Measurements from ENCODE around the gene TRAPPC14.
"Not testable (repeated sequence)": the region's sequence is repeated elsewhere in the genome, so short reads cannot be mapped to it uniquely, and the experiment has no call there.

Gene TRAPPC14

DNA sequence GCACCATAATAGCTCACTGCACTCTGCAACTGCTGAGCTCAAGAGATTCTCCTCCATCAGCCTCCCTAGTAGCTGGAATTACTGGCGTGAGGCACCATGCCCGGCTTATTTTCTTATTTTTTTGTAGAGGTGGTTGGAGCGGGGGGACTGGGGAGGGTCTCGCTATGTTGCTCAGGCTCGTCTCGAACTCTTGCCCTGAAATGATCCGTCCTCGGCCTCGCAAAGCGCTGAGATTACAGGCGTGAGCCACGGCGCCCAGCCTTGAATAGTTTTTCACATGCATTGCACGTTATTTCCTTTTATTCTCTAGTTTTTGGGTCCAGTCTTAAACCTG, 10.3 kb downstream of the TRAPPC14 start:
- no peaks in the 10 kb centered on the region for H3K27me3 Mint-ChIP-seq
- H3K4me3 Mint-ChIP-seq = peak overlapping the region; percentile 87
- H3K9me3 Mint-ChIP-seq = no peaks in the 10 kb centered on the region
- H3K4me1 Mint-ChIP-seq = peaks cover 34% of the 10 kb centered on the region
- H3K36me3 Mint-ChIP-seq = peaks cover 6% of the 10 kb centered on the region
- H3K27ac Mint-ChIP-seq = peak overlapping the region; percentile 93

DNA sequence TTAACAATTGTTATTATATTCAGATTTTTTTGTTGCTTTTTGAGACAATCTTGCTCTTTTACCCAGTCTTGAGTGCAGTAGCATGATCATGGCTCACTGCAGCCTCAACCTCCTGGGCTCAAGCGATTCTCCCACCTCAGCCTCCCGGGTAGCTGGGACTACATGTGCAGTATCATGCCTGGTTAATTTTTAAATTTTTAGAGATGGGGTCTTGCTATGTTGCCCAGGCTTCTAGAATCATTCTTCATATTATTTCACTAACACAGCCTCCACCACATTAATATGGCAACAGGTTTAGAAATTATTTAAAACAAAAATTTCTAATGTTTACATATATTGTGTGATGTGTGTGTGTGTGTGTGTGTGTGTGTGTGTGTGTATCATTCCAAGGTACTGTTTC, 11.2 kb downstream of the TRAPPC14 start:
- Mint-ChIP-seq H3K27me3 (no peaks in the 10 kb centered on the region), H3K36me3 (peaks cover 5% of the 10 kb centered on the region), H3K9me3 (no peaks in the 10 kb centered on the region), H3K4me3 (no peak overlapping the region), H3K4me1 (peaks cover 29% of the 10 kb centered on the region), H3K27ac (no peak overlapping the region)

DNA sequence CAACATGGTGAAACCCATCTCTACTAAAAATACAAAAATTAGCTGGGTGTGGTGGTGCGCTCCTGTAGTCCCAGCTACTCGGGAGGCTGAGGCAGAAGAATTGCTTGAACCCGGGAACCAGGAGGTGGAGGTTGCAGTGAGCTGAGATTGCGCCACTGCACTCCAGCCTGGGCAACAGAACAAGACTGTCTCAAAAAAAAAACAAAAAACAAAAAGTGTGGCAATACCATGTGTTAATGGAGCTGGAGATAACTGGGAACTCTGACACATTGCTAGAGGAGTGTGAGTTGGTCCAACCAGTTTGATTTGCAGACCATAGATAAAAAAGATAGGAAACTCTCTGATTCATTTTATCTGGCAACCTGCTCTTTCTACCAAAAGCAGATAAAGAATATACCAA, 12.2 kb downstream of the TRAPPC14 start:
- H3K9me3 Mint-ChIP-seq, H3K27ac Mint-ChIP-seq, H3K4me3 Mint-ChIP-seq, H3K36me3 Mint-ChIP-seq, H3K27me3 Mint-ChIP-seq: not testable (repeated sequence)
- H3K4me1 Mint-ChIP-seq = peaks cover 24% of the 10 kb centered on the region

GRCh38 chr7:100142461-100142860, 16.1 kb downstream of the TRAPPC14 start:
- no peaks in the 10 kb centered on the region for H3K27me3 Mint-ChIP-seq
- H3K4me3 Mint-ChIP-seq = no peak overlapping the region
- H3K27ac Mint-ChIP-seq = no peak overlapping the region
- H3K36me3 Mint-ChIP-seq = no peaks in the 10 kb centered on the region
- H3K9me3 Mint-ChIP-seq = no peaks in the 10 kb centered on the region
- H3K4me1 Mint-ChIP-seq = peaks cover 13% of the 10 kb centered on the region

DNA sequence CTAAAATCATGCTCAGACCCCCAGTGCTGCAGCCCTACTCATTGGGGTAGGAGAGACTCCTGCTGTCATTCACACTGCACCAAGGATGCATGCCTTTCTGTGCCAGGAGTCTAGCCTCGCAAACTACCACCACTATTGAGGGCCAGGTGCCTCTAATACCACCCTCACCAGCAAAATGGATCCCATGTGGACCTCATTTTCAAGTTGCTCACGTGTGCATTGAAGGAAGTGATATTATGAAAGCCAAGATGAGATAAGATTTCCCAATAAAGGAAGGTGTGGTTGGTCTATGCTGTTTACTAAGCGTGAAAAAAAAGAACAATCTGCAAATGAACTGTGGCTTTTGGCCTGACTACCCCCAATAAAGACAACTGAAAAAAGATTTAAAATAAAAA, 17.0 kb downstream of the TRAPPC14 start:
- H3K4me1 Mint-ChIP-seq = peaks cover 13% of the 10 kb centered on the region
- no peaks in the 10 kb centered on the region for H3K27me3 Mint-ChIP-seq
- H3K36me3 Mint-ChIP-seq = no peaks in the 10 kb centered on the region
- no peak overlapping the region for H3K27ac Mint-ChIP-seq
- no peak overlapping the region for H3K4me3 Mint-ChIP-seq
- no peaks in the 10 kb centered on the region for H3K9me3 Mint-ChIP-seq

DNA sequence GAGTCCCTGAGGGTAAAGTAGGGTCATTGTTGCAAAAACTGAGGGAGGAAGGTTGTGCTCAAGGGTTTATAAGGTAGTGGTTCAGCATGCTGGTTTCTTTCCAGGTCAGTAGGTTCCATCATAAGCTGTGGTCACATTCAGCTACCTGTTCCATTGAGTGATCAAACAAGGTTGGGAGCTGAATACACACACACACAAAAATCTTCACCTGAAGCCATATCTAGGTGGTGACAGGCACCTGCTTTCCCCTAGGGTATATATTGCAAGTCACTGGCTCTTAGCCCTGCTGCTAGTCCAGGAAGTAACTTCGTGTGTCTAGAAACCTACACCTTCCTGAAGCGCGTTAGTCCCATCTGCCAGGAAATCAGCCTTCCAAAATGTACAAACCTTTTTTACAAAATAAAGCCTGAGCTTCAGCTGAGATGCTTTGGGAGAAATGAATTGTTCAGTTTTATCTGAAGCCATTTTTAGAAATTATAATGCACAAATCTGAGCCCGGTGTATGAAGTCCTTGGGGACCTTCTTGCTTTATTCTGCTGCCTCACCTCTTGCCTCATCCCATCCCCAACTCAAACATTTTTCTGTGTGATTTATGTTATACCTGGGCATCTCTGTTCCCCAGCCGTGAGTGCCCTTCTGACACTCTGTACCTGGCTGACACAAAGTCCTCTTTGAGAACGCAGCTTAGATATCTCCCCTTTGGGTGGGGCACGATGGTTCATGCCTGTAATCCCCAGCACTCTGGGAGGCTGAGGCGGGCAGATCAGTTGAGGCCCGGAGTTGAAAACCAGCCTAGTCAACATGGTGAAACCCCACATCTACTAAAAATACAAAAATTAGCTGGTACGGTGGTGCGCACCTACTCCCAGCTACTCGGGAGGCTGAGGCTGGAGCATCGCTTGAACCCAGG, 20.4 kb downstream of the TRAPPC14 start:
- Mint-ChIP-seq H3K36me3 (no peaks in the 10 kb centered on the region), H3K4me3 (no peak overlapping the region), H3K27ac (peak overlapping the region; percentile 60), H3K9me3 (no peaks in the 10 kb centered on the region), H3K4me1 (peaks cover 13% of the 10 kb centered on the region), H3K27me3 (no peaks in the 10 kb centered on the region)

DNA sequence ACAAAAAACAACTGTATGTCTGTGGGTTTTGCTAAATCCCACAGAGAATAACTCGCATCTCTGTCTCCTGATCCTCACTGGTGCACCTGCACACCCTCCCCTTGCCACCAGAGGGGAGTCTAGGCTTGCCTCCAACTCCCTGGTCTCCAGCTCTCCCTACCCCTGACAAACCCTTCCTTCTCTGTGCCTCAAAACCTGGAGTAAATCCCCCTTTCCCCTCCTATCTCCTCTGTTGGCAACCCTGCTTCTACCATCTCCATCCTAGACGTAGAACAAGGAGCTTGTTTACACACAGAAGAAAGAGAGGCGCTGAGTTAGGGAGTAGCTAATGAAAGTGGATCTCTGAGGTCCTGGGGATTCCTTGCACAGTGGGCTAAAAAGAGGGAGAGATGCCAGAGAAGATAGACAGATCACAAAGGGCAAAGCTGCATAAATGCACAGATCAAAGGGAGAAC, 25.8 kb downstream of the TRAPPC14 start:
- peaks cover 23% of the 10 kb centered on the region for H3K4me1 Mint-ChIP-seq
- H3K27ac Mint-ChIP-seq = peak overlapping the region; percentile 10
- no peak overlapping the region for H3K4me3 Mint-ChIP-seq
- peaks cover 1% of the 10 kb centered on the region for H3K36me3 Mint-ChIP-seq
- no peaks in the 10 kb centered on the region for H3K9me3 Mint-ChIP-seq
- no peaks in the 10 kb centered on the region for H3K27me3 Mint-ChIP-seq

GRCh38 chr7:100132126-100132525, 26.4 kb downstream of the TRAPPC14 start:
- H3K36me3 Mint-ChIP-seq = peaks cover 1% of the 10 kb centered on the region

DNA sequence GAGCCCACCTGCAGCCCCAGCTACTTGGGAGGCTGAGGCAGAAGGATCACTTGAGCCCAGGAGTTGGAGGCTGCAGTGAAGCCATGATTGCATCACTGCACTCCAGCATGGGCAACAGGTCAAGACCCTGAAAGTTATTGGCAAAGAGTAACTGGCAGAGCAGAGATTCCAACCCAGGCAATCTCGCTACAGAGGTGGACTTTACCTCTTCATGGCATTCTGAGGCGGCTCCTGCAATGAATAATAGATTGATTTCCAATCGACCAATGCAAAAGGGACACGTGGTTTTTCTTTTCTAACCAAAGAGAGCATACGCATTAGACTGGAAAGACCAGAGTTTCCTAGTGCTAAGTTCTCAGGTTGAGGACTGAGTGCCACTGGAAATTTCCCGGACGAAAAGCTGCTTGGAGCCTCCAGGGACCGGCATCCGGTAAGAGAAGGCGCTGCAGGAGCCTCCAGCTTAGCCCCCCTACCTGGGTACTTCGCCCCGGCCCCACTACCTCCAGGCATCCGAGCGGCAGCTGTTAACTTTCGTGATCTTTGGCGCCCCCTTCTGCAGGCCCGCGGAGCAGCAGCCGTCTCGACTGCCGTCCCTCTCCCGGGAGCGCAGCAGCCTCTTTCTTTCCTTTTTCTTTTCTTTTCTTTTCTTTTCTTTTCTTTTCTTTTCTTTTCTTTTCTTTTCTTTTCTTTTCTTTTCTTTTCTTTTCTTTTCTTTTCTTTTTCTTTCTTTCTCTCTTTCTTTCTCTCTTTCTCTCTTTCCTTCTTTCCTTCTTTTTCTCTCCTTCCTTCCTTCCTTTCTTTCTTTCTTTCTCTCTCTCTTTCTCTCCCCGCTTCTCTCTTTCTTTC, 27.7 kb downstream of the TRAPPC14 start:
- Mint-ChIP-seq H3K4me1 (peaks cover 21% of the 10 kb centered on the region), H3K4me3 (peak overlapping the region; percentile 33), H3K36me3 (peaks cover 1% of the 10 kb centered on the region), H3K27ac (no peak overlapping the region), H3K9me3 (no peaks in the 10 kb centered on the region), H3K27me3 (no peaks in the 10 kb centered on the region)

More at GRCh38 chr7:100132126-100132525, 26.4 kb downstream of the TRAPPC14 start:
- Mint-ChIP-seq H3K4me3 (no peak overlapping the region), H3K27ac (no peak overlapping the region), H3K4me1 (peaks cover 21% of the 10 kb centered on the region), H3K27me3 (no peaks in the 10 kb centered on the region), H3K9me3 (no peaks in the 10 kb centered on the region)

- H3K4me3 Mint-ChIP-seq, H3K9me3 Mint-ChIP-seq, H3K27me3 Mint-ChIP-seq, H3K27ac Mint-ChIP-seq, H3K36me3 Mint-ChIP-seq: not testable (repeated sequence)
- peaks cover 27% of the 10 kb centered on the region for H3K4me1 Mint-ChIP-seq
Measured at GRCh38 chr7:100130220-100130607, 28.3 kb downstream of the TRAPPC14 start.

DNA sequence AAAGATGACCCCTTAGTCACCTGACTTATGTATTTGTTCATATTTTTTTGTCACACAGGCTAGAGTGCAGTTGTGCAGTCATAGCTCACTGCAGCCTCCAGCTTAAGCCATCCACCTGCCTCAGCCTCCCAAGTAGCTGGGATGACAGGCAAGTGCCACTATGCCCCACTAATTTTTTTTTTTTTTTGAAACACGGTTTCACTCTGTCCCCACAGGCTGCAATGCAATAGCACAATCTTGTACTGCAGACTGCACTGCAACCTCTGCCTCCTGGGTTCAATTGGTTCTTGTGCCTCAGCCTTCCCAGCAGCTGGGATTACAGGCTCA, 29.9 kb downstream of the TRAPPC14 start:
- Mint-ChIP-seq H3K4me1 (peaks cover 39% of the 10 kb centered on the region), H3K36me3 (peaks cover 1% of the 10 kb centered on the region), H3K27ac (peak overlapping the region; percentile 81), H3K27me3 (no peaks in the 10 kb centered on the region), H3K9me3 (no peaks in the 10 kb centered on the region), H3K4me3 (peak overlapping the region; percentile 98)

DNA sequence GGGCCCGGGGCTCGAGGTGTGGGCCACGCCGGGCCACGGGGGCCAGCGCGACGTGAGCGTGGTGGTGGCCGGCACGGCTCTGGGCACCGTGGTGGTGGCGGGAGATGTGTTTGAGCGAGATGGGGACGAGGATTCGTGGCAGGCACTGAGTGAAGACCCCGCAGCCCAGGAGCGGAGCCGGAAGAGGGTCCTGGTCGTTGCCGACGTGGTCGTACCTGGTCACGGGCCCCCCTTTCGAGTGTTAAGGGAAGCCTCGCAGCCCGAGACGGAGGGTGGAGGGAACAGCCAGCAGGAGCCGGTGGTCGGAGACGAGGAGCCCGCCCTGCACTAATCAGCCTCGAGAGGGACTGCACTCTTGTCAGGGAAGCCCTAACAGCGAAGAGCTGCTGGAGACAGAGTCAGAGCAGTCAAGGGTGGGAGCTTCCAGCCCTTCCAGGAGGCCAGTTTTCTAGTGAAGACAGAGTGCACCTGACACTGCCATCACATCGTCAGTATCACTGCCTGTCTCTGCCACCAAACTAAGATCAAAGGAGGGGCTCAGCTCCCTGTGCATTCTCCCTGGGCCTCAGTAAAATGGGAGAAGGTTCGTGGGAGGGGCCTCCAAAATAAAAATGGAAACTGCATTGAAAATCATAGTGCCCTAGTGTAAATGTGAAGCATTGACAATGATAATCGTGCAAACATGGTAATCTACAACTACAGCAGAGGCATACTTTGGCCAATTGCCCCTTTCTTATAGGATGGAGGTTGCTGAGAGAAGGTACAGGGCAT, 30.5 kb downstream of the TRAPPC14 start:
- Mint-ChIP-seq H3K9me3 (no peaks in the 10 kb centered on the region), H3K36me3 (peaks cover 1% of the 10 kb centered on the region), H3K4me3 (peak overlapping the region; percentile 98), H3K4me1 (peaks cover 39% of the 10 kb centered on the region), H3K27me3 (no peaks in the 10 kb centered on the region), H3K27ac (peak overlapping the region; percentile 81)

DNA sequence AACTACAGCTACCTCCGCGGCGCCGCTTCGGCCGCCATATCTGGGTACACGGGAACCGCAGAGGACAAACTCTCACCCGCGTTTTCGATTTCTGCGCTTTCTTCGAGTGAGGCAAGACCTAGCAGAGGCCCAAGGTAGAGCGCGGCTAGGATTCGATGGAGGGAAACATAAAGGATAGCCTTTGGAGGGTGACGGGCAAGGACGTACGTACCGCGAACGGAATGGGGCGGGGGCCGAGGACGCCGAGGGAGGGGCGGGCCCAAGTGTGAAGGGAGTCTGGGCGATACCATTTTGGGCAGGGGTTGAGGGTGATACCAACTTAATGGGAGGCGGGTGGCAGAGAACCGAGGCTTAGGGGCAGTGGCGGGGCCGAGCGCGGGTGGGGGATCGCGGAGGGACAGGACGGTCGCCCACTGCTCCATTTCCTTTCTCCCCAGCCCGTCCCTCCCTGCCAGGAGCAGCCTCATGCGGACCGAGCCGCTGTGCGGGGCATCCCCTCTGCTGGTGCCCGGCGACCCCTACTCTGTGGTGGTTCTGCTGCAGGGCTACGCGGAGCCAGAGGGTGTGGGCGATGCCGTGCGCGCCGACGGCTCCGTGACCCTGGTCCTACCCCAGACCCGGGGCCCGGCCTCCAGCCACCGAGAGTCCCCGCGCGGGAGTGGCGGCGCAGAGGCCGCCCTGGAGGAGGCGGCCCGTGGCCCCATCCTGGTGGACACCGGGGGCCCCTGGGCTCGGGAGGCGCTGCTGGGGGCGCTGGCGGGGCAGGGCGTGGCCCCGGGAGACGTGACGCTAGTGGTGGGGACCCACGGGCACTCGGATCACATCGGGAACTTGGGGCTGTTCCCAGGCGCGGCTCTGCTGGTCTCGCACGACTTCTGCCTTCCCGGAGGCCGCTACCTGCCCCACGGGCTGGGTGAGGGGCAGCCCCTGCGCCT, 31.3 kb downstream of the TRAPPC14 start, which contains the start of gene MBLAC1:
Gene MBLAC1 (plus strand): TSS at position 37 of the 935 bp plus-strand sequence. CDS start 429 bp downstream, at position 466.
- Mint-ChIP-seq H3K4me1 (peaks cover 37% of the 10 kb centered on the region), H3K4me3 (peak within 1 kb of the TSS; percentile 98), H3K27ac (peak within 1 kb of the TSS; percentile 98), H3K9me3 (no peaks in the 10 kb centered on the region), H3K27me3 (no peaks in the 10 kb centered on the region), H3K36me3 (peaks cover 2% of the 10 kb centered on the region)

DNA sequence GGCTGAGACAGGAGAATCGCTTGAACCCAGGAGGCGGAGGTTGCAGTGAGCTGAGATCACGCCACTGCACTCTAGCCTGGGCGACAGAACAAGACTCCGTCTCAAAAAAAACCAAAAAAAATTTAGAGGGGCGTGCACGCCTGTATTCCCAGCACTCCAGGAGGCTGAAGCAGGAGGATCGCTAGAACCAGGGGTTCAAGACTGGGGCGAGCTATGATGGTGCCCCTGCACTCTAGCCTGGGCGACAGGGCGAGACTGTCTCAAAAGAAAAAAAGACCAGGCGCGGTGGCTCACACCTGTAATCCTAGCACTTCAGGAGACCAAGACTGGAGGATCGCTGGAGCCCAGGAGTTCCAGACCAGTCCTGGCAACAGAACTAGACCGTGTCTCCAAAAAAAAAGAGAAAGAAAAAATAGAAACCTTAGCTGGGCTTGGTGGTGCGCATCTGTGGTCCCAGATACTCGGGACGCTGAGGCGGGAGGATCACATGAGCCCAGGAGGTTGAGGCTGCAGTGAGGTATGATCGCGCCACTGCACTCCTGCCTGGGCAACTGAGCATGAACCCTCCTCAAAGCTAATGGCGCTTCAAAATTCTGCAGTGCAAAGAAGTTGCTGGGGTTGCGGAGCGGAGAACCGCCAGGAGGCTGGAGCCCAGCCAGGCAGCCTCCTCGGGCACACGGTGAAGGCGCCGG, 32.1 kb downstream of the TRAPPC14 start:
- Mint-ChIP-seq H3K36me3 (peaks cover 2% of the 10 kb centered on the region), H3K4me1 (peaks cover 33% of the 10 kb centered on the region), H3K4me3 (peak overlapping the region; percentile 98), H3K9me3 (no peaks in the 10 kb centered on the region), H3K27ac (peak overlapping the region; percentile 98), H3K27me3 (no peaks in the 10 kb centered on the region)
